ENCODE results near the gene HBZ.

DNA sequence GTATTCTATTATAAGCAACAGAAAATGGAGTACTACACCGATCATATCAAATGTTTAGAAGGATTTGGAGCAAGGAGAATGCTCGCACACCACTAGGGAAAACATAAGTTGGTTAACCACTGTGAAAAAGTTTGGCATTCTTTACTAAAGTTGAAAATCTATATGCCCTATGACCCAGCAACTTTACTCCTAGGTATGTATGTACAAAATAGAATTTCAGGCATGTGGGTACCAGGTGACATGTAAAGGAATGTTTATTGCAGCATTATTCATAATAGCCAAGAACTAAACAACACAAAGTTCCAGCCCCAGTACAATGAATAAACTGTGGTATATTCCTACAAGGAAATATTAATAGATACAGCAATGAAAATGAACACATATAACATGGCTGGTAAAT, 5.8 kb upstream of the HBZ start:
- TF ChIP-seq, protein P1, sequence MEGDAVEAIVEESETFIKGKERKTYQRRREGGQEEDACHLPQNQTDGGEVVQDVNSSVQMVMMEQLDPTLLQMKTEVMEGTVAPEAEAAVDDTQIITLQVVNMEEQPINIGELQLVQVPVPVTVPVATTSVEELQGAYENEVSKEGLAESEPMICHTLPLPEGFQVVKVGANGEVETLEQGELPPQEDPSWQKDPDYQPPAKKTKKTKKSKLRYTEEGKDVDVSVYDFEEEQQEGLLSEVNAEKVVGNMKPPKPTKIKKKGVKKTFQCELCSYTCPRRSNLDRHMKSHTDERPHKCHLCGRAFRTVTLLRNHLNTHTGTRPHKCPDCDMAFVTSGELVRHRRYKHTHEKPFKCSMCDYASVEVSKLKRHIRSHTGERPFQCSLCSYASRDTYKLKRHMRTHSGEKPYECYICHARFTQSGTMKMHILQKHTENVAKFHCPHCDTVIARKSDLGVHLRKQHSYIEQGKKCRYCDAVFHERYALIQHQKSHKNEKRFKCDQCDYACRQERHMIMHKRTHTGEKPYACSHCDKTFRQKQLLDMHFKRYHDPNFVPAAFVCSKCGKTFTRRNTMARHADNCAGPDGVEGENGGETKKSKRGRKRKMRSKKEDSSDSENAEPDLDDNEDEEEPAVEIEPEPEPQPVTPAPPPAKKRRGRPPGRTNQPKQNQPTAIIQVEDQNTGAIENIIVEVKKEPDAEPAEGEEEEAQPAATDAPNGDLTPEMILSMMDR (IDR thresholded peaks at IDR 0.05) = no peak
- no peak for TF ChIP-seq POLR2A (IDR thresholded peaks at IDR 0.05)
